OCI-LY1 (cell line): ENCODE data around the gene NAV2.

Source experiments
- H2AFZ ChIP-seq: fragments of 200-600 bp; sonication (generic), shearing (Covaris generic); 2 replicates; pipeline ENCODE4 v1.6.0; 2014; ENCODE audit warnings: antibody characterized with exemption, mild to moderate bottlenecking, low read length
- H3F3A ChIP-seq: fragments of 200-600 bp; sonication (generic), shearing (Covaris generic); 2 replicates; pipeline ENCODE4 v1.6.0; 2014; ENCODE audit warnings: mild to moderate bottlenecking, antibody characterized with exemption, low read length, moderate library complexity; ENCODE audit not compliant: insufficient read depth
- H3K27ac ChIP-seq: fragments of 200-600 bp; sonication (generic); 2 replicates; pipeline ENCODE4 v1.5.1; 2014; ENCODE audit warnings: low read length, mixed run types, mild to moderate bottlenecking, low read depth; ENCODE audit not compliant: poor library complexity, severe bottlenecking
- H3K27me3 ChIP-seq: fragments of 200-600 bp; sonication (generic); 2 replicates; pipeline ENCODE4 v1.6.0; 2014; ENCODE audit warnings: antibody characterized with exemption, mild to moderate bottlenecking, low read length, moderate library complexity; ENCODE audit not compliant: insufficient read depth
- H3K36me3 ChIP-seq: fragments of 200-600 bp; sonication (generic); 2 replicates; pipeline ENCODE4 v1.6.1; 2014; ENCODE audit warnings: mild to moderate bottlenecking, antibody characterized with exemption, low read length, moderate library complexity, mixed read lengths; ENCODE audit not compliant: insufficient read depth
- H3K4me1 ChIP-seq: fragments of 200-600 bp; sonication (generic); 2 replicates; pipeline ENCODE4 v1.5.1; 2014; ENCODE audit warnings: mild to moderate bottlenecking, low read length, moderate library complexity; ENCODE audit not compliant: insufficient read depth, severe bottlenecking
- H3K4me2 ChIP-seq: fragments of 200-600 bp; sonication (generic), shearing (Covaris generic); 2 replicates; pipeline ENCODE4 v1.6.1; 2014; ENCODE audit warnings: low read length
- H3K4me3 ChIP-seq: fragments of 200-600 bp; sonication (generic); 2 replicates; pipeline ENCODE4 v1.5.1; 2014; ENCODE audit warnings: low read length, low read depth, mild to moderate bottlenecking, mixed read lengths; ENCODE audit not compliant: poor library complexity, severe bottlenecking
- H3K79me2 ChIP-seq: fragments of 200-600 bp; shearing (Covaris generic); 2 replicates; pipeline ENCODE4 v1.6.1; 2016; ENCODE audit warnings: mixed run types, low read length, mixed read lengths; ENCODE audit not compliant: insufficient read depth
- H3K9ac ChIP-seq: fragments of 200-600 bp; sonication (generic), shearing (Covaris generic); 2 replicates; pipeline ENCODE4 v1.6.1; 2014; ENCODE audit warnings: mild to moderate bottlenecking, low read length, mixed read lengths
- H3K9me2 ChIP-seq: fragments of 200-600 bp; sonication (generic), shearing (Covaris generic); 2 replicates; pipeline ENCODE4 v1.6.1; 2014; ENCODE audit warnings: low read depth, mild to moderate bottlenecking, low read length, mixed read lengths
- H3K9me3 ChIP-seq: fragments of 200-600 bp; shearing (Covaris generic); 2 replicates; pipeline ENCODE4 v1.6.1; 2014; ENCODE audit warnings: low read length, mixed read lengths
- H4K20me1 ChIP-seq: fragments of 200-600 bp; sonication (generic), shearing (Covaris generic); 2 replicates; pipeline ENCODE4 v1.6.0; 2016; ENCODE audit warnings: mild to moderate bottlenecking, low read length; ENCODE audit not compliant: insufficient read depth
- CTCF ChIP-seq: fragments of 200-600 bp; sonication (generic), shearing (Covaris generic); IDR thresholded peaks from 2 replicates; pipeline ENCODE4 v1.5.1; 2017; ENCODE audit warnings: mild to moderate bottlenecking, antibody characterized with exemption, low read length, moderate library complexity, mixed read lengths
- EZH2 ChIP-seq: fragments of 200-600 bp; sonication (generic), shearing (Covaris generic); IDR thresholded peaks from 2 replicates; pipeline ENCODE4 v1.8.0; 2017; ENCODE audit warnings: borderline replicate concordance, mixed run types, mild to moderate bottlenecking, antibody characterized with exemption, low read length, moderate library complexity, mixed read lengths

The NAV2 gene

GRCh38 chr11:20021212-20021611 is 308.6 kb downstream of the NAV2 start:
- H3K27me3 ChIP-seq: no peaks in the 10 kb centered on the region
- H2AFZ ChIP-seq: no peak overlapping the region
- H3K9ac ChIP-seq: no peak overlapping the region
- H3K36me3 ChIP-seq: no peaks in the 10 kb centered on the region
- H4K20me1 ChIP-seq: no peaks in the 10 kb centered on the region
- H3F3A ChIP-seq: no peaks in the 10 kb centered on the region
- H3K4me2 ChIP-seq: no peak overlapping the region
- H3K9me2 ChIP-seq: no peaks in the 10 kb centered on the region
- H3K79me2 ChIP-seq: no peaks in the 10 kb centered on the region
- peaks cover 7% of the 10 kb centered on the region for H3K4me1 ChIP-seq
- H3K27ac ChIP-seq: no peak overlapping the region
- no peak overlapping the region for H3K4me3 ChIP-seq
- H3K9me3 ChIP-seq: no peaks in the 10 kb centered on the region
- TF ChIP-seq CTCF (no peak), EZH2 (no peak)

- Histone ChIP-seq H3K79me2 (no peaks in the 10 kb centered on the region), H3K9me2 (no peaks in the 10 kb centered on the region), H3K4me2 (no peak overlapping the region), H3K27me3 (no peaks in the 10 kb centered on the region), H2AFZ (no peak overlapping the region), H3K4me1 (peaks cover 7% of the 10 kb centered on the region), H3K9ac (no peak overlapping the region), H3F3A (no peaks in the 10 kb centered on the region), H3K27ac (no peak overlapping the region), H4K20me1 (no peaks in the 10 kb centered on the region), H3K36me3 (no peaks in the 10 kb centered on the region), H3K9me3 (no peaks in the 10 kb centered on the region), H3K4me3 (no peak overlapping the region)
- TF ChIP-seq EZH2 (no peak), CTCF (no peak)
Observed at GRCh38 chr11:20021771-20022362, 309.2 kb downstream of the NAV2 start.

GRCh38 chr11:20022363-20023081 is 309.9 kb downstream of the NAV2 start:
- Histone ChIP-seq H3K4me2 (peak overlapping the region; percentile 40; the same call in 1 of the 2 replicates), H3K79me2 (no peaks in the 10 kb centered on the region), H3K27ac (no peak overlapping the region), H3K9me3 (no peaks in the 10 kb centered on the region), H3K4me1 (peaks cover 7% of the 10 kb centered on the region), H3K9ac (no peak overlapping the region), H4K20me1 (no peaks in the 10 kb centered on the region), H2AFZ (no peak overlapping the region), H3F3A (no peaks in the 10 kb centered on the region), H3K4me3 (no peak overlapping the region), H3K27me3 (no peaks in the 10 kb centered on the region), H3K36me3 (no peaks in the 10 kb centered on the region), H3K9me2 (no peaks in the 10 kb centered on the region)
- no peak for TF ChIP-seq CTCF
- no peak for TF ChIP-seq EZH2
